NCI-H1694 treated with DMSO at 0.1 percent for 48 hours (cell line): ENCODE measurements around the gene CLDN2.

Experiments
- DNase-seq: peaks from one replicate; lab custom pipeline; 2025; lab: John Stamatoyannopoulos, UW

Gene CLDN2

DNA sequence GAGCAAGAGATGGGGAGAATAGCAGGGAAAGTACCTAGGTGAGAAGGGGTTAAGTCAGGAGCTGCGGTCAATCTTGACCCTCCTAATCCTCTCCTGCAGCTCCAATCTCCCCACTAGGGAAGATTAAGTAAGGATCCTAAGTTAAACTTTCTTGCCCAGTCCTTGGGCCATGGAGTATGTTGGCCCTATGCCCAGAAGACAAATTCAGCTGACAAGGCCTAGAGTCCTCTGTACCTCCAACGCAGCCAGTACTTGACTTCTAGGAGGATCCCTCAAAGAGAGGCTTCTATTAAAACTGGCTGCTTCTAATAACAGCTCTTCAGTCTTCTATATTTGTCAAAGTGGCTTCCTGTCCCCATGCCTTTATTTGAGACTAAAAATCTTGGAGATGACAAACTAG, 1.4 kb downstream of the CLDN2 start:
- no peak for DNase-seq

DNA sequence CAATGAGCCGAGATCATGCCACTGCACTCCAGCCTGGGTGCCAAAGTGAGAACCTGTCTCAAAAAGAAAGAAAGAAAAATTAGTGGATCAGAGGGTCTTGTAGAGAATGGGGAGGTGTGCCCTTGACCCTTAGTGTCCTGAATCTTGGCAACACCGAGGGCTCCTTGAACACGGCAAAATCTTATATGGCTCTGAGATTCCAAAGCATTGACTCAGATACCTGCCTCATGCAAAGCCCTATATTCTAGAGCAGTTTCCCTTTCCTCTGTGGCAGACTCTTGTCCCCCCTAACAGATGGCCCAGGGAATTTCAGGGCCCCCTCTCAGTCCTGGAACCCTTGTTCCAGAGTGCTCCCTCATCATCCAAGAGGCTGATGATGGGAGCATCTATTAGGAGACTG, 6.8 kb downstream of the CLDN2 start:
- no peak for DNase-seq

- no peak for DNase-seq
Measured at GRCh38 chrX:106927700-106928099, 7.5 kb downstream of the CLDN2 start.

DNA sequence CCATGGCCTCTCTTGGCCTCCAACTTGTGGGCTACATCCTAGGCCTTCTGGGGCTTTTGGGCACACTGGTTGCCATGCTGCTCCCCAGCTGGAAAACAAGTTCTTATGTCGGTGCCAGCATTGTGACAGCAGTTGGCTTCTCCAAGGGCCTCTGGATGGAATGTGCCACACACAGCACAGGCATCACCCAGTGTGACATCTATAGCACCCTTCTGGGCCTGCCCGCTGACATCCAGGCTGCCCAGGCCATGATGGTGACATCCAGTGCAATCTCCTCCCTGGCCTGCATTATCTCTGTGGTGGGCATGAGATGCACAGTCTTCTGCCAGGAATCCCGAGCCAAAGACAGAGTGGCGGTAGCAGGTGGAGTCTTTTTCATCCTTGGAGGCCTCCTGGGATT, 8.0 kb downstream of the CLDN2 start:
- DNase-seq = no peak

DNA sequence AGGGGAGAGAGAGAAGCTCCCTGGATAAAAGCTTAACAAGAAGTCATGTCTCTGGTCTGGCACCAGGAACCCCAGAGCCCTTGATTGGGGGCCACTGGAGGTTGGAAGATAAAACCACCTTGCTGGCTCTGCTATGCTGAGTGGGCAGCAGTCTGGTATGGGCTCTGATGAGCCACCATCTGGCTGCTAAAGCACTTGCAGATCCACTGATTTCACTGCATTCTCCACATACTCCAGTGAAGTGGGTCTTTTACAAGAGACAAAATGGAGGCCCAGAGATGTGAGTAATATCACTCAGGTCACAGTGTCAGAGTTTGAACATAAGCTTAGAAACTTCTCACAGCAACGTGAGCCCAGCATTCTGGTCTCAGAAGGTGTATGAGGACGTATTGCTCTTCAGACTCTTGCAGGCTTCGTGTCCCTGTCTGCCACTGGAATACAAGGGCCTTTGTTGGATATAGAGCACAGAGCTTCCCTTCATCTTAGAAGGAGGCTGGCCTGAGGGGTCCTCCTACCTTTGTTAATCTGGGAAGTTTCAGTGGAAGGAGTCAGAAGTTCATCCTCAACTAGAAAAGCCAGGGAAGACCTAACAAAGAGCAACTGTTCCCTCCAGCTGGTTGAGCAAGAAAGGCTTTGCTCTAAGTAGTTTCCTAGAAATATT, 11.8 kb downstream of the CLDN2 start:
- no peak for DNase-seq

- DNase-seq = no peak
Measured at GRCh38 chrX:106932492-106932923, 12.3 kb downstream of the CLDN2 start.

DNA sequence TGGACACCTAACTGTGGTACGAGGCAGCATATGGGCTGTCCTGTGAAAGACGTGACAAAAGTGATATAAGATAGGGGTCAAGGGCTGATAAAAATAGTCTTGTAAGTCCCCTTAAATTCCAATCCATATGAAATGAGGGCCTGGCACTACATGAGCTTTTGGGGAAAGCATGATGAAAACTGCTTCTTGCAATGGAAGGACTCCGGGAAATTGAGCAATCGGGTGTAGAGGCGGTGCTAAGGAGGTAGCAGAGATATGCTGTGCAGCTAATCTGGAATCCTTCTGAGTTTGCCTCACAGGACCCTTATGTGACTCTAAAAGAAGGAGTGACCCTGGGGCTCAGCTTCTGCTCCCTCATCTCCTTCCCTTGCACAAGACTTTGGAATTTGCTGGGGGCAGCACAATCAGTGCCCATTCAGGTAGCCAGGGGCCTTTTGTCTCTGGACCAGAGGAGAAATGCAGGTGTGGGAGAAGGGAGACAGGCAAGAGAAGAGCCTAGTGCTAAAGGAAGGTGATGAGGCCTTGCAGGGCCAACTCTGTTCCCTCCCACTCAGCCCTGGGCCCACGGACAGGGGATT, 12.8 kb downstream of the CLDN2 start:
- no peak for DNase-seq

DNA sequence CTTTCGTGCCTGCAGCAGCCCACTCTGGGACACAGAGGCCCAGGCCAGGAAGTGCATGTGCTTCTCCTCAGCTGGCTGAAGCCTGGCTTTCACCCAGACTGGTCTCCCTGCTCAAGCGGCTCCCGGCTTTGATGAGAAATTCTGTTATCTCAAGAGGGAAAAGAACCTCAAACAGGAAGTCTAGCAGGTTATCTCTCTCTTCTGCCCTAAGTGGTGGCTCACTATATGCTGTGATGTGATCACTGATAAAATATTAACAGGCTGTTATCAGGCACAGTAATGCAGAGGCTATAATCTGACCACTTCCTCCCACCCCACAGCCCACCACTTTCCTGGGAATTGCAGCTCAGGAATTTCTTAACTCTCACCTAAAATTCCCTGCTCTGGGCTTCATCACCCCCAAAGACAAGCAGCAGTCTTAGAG, 13.3 kb downstream of the CLDN2 start:
- no peak for DNase-seq

DNA sequence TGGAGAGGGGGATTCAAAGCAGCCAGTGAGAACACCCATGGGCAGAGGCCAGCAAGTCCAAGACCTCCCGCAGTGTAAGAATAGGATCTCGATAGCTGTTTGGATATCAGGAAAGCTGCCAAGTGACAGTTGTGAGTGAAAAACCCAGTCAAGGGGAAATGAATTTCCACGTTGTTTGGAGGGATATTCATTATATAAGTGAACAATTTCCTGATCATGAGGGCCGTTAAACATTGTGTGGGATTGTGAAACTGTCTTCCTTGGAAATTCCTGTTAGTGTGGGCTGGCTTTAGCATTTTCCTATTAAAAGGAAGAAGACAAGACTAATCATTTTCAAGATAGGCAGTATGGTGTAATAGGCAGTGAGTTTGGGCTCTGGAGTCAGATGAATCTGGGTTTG, 15.0 kb downstream of the CLDN2 start:
- no peak for DNase-seq

GRCh38 chrX:106936246-106936645, 16.0 kb downstream of the CLDN2 start:
- no peak for DNase-seq

DNA sequence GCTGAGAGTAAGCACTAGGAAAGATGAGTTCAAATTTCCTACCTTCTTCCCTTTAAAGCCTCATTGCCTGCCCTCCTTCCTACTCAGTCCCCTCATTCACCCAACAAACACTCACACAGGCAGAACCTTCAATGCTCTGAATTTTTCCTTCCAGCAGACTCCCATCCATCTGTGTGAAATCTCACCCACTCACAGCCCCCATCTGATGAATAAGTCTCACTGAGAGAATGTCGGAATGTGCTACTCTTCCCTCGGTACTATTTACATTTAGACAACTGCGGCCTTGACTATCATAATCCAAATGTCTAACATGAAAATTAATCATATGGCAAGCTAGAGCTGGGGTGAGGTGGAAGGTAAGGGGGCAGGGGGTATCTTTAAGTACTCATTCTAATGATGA, 19.4 kb downstream of the CLDN2 start:
- DNase-seq = no peak

DNA sequence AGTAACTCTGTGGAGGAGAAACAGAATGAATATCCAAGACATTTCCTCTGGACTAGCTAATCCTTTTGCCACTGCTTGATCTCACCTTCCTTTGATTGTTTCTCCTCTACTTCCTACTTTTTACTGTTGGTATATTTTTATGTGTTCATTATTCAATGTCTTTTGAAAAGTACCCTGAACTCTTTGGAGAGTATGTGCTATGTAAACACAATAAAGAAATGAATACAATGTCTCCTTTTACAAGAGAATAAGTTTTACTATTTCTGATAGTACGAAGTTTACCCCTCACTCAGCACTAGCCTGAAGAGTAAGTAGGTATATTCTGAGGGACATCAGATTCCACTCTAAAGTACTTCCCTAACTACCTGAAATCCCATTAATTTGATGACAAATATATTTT, 19.9 kb downstream of the CLDN2 start:
- DNase-seq = no peak

DNA sequence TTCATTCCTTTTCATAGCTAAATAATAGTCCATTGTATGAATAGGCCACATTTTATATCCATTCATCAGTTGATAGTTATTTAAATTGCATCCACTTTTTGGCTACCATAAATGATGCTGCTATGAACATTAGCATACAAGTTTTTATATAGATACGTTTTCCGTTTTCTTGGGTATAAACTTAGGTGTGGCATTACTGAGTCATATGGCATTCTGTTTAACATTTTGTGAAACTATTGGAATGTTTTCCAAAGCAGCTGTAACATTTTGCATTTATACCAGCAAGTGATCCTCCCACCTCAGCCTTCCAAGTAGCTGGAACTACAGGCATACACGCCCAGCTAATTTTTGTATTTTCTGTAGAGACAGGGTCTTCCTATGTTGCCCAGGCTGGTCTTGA, 26.3 kb downstream of the CLDN2 start:
- DNase-seq = no peak

DNA sequence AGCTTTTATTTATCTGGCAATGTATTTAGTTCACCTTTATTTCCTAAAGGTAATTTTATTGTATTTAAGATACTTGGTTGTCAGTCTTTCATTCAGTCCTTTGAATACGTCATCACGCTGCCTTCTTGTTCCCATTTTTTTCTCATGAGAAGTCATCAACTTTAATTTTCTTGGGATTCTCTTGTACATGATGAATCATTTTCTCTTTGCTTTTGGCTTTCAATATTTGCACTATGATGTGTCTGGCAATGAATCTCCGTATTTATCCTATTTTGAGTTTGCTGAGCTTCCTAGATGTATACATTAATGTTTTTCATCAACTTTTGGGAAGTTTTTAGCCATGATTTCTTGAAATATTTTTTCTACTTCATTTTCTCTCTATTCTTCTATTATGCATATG, 28.4 kb downstream of the CLDN2 start:
- no peak for DNase-seq

- no peak for DNase-seq
Measured at GRCh38 chrX:106949366-106949765, 29.2 kb downstream of the CLDN2 start.

GRCh38 chrX:106950381-106950780, 30.2 kb downstream of the CLDN2 start:
- DNase-seq = no peak

DNA sequence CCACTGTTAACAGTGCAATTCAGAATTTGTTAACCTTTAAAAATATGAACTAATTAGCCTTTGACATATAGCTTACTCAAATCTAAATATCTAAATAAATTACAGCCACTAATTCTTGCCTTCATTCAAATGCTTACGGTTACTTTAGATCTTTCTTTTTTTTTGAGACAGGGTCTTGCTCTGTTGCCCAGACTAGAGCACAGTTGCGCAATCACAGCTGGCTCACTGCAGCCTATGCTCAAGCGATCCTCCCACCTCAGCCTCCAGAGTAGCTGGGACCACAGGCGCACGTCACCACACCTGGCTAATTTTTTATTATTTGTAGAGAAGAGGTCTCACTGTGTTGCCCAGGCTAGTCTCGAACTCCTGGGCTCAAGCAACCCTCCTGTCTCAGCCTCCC, 31.0 kb downstream of the CLDN2 start:
- no peak for DNase-seq

DNA sequence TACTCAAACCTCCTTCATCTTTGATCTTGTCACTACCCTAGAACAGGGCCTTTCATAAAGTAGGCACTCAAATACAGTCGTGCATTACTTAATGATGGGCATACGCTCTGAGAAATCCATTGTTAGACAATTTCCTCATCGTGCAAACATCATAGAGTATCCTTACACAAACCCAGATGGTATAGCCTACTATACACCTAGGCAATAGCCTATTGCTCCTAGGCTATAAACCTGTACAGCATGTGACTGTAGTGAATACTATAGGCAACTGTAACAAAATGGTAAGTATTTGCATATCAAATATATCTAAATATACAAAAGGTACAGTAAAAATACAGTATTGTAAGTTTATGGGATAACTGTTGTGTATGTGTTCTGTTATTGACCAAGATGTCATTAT, 31.9 kb downstream of the CLDN2 start:
- no peak for DNase-seq

DNA sequence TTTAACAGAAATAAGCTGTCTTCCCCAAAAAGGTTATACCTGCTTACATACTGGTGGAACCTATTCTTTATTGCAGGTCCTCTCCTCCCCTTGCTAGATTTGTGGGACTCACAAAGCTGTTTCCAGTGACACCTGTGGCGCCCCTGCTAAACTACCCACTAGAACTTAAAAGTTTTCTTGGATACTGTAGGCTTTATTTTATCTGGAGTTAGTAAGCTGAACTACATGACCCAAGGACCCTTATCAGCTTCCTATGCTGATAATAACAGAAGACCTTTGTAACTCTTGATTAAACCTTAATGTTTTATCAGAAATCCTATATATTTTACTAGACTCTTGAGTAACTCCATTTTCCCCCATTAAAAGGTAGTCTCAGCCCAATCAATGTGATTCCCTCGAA, 32.3 kb downstream of the CLDN2 start:
- DNase-seq = no peak

DNA sequence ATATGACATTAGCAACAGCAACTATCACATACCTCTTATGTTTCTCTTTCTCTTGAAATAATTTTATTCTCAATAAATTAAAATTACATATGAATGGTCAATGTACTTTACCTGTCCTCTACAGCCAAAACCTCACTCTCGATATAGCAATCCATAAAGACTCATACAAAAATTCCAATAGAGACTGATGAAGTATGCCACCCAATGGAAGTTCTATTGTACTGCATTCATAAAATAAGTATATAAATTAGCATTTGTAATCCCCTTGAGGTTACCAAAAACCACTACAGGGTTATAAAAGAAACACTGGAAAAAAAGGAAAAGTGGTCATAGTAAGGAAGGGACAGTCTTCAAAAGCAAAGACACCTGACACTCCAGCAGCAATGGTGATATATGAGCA, 32.8 kb downstream of the CLDN2 start:
- DNase-seq = peak; percentile 14

DNA sequence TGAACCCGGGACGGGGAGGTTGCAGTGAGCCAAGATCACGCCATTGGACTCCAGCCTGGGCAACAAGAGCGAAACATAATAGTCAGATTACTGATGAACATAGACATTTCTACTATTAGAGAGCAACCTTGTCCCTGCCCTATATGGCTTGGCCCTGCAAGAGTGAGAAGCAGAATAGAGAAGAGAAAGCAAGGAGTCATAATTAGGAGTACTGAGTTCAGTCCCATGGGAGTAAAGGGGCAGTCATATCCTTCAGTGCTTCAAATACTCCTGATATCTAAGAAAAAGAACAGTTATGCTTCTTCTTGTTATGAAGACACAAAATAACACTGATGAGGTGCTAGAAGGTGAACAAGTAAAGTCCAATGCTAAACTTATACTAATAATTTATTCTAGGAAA, 33.8 kb downstream of the CLDN2 start:
- DNase-seq = no peak

DNA sequence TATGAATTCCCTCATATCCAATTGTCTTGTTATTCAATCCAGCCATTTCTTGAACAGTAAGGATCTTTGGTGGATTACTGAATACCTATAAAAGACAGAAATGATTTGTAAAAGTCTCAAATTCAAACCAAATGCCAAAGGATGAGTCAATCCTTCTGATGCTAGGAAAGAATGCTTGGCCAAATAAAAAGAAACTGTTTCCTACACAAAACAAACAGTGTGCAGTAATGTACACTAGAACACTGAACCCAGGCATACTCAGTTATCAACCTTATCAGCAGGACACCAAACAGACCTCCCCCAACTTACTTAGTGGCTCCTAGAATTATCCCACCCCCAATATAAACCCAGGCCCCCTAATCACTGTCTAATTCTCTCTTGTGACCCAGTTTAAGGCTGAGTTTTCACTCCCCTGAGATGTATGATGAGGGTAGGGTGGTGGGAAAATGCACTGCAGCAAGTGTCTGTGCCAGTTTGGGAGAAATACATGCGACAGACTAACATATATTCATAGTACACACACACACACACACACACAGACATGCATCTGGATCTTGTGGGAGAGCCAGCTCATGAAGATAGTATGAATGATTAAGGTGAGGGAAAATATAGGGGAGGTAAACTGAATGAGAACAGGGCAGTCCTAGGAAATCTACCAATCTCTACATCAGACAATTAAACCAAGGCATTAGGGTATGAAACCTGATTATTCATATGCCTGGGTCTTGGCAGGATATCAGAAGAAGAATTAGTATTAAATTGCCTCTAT, 35.0 kb downstream of the CLDN2 start:
- DNase-seq = no peak

DNA sequence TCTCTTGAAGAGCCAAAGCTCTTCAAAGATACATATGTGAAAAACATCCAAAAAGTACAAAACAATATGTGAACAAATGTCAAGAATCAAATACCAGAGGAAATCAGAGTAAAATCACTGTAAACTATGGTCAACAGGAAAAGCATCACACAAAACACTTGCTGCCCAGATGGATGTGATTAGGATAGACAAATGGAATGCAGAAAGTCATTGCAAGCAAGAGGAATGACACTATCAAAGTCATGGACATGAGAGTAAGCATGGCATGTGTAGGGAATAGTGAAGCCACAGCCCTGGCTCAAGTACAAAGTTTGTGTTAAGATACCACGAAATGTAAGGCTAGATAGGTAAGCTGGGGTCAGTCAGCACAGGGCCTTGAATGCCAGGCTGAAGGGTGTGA, 37.7 kb downstream of the CLDN2 start:
- no peak for DNase-seq

DNA sequence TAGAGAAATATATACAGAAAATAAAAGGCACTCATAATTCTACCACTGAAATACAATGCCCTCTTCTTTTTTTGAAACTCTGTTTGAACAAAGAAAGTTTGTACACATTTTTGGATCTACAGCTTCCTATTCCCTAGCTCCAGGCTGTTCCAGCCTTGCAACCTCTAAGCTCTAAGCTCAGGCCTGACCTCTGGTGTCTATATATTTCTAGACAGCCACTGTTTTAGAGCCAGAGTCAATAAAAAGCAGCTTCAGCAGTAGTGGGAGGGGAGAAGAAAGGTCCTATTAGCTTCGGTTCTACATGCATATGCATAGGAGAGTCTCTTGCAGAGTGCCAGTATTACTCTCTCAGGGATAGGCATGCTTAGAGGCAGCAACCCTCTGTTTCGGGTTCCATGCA, 39.7 kb downstream of the CLDN2 start:
- DNase-seq = no peak
